Adrenal gland (tissue), 12 donors: ENCODE data around the gene TBC1D7. TPM values are rescaled to one million over a fixed set of nuclear protein-coding genes. Genes with fewer than 3 reads are reported as not detected.

Source experiments
- DNase-seq, 7 donors: peaks; one replicate each; pipeline ENCODE4 v3.0.0-alpha.2; 2019 to 2020
- H3K27ac ChIP-seq, 5 donors: fragments of 200-600 bp; sonication (generic) in 4 of 5; 1 replicate in 3 of 5; 2 replicates in 2 of 5; pipeline versions ENCODE4 v1.5.1 to v1.8.0; 2016 to 2020; ENCODE audit warnings: mild to moderate bottlenecking in 1 of 5
- H3K27me3 ChIP-seq: fragments of 200-600 bp; 2 replicates; pipeline ENCODE4 v1.8.0; 2021
- H3K36me3 ChIP-seq, 2 donors: fragments of 200-600 bp; replicated peaks in 1 of 2; 1 replicate in 1 of 2; 2 replicates in 1 of 2; pipeline versions ENCODE4 v1.5.1 to v1.8.0; 2018 to 2022
- H3K4me1 ChIP-seq, 2 donors: fragments of 200-600 bp; replicated peaks in 1 of 2; 1 replicate in 1 of 2; 2 replicates in 1 of 2; pipeline versions ENCODE4 v1.5.1 to v1.8.0; 2018 to 2021
- H3K4me3 ChIP-seq, 4 donors: fragments of 200-600 bp; sonication (generic) in 3 of 4; one replicate each; pipeline ENCODE4 v1.5.1; 2016 to 2018
- H3K9me3 ChIP-seq, 3 donors: fragments of 200-600 bp; sonication (generic) in 1 of 3; replicated peaks in 1 of 3; 1 replicate in 2 of 3; 2 replicates in 1 of 3; pipeline versions ENCODE4 v1.5.1 to v1.8.0; 2016 to 2021
- POLR2A ChIP-seq, 2 donors: fragments of 450-650 bp; IDR thresholded peaks; one replicate each; pipeline ENCODE4 v1.6.1; 2017; ENCODE audit warnings: antibody characterized with exemption in 2 of 2, mild to moderate bottlenecking in 2 of 2, moderate library complexity in 1 of 2
- WGBS, 4 donors: extraction: QIAGEN DNeasy Blood & Tissue Kit in 2 of 4; methylation state at CpG; one replicate each; pipeline versions ENCODE4 v1.1.5 to v1.1.7; 2013 to 2017; 5-methylcytosine and 5-hydroxymethylcytosine counted together
- intact Hi-C, 2 donors: fragments of 100-400 bp; cut with DNase I; formaldehyde crosslinking; loops; one replicate each; pipeline versions ENCODE4 v1.14.1 to v1.15.0; 2022 to 2023
- polyA plus RNA-seq, 3 donors: library from polyadenylated mRNA; stranded (reverse); fragments of 200-250 nt in 2 of 3; fragments of 350-450 nt in 1 of 3; fragmentation: Illumina TruSeq in 1 of 3; extraction: RNeasy Lipid Tissue Mini Kit (QIAGEN cat#74804) in 1 of 3; gene quantifications; one replicate each; pipeline ENCODE4 v1.2.3, GENCODE V29; 2013 to 2014
- total RNA-seq, 9 donors: library from RNA; depleted of rRNA in 4 of 9; stranded (reverse); fragments of >200 nt in 4 of 9; fragments of 120-200 nt in 1 of 9; fragmentation: NEBNext Ultra II Directional in 1 of 9; extraction: Animal tissue kit (Norgen Biotek cat#: 25700) in 1 of 9; gene quantifications; one replicate each; pipeline versions ENCODE4 v1.1.0 to v1.2.4, GENCODE V29; 2013 to 2023
- TF ChIP-seq, protein P1 (sequence below), 6 experiments: fragments of 450-650 bp in 4 of 6; fragments of 200-600 bp in 2 of 6; sonication (generic) in 1 of 6; IDR thresholded peaks; 1 replicate in 5 of 6; 2 replicates in 1 of 6; pipeline versions ENCODE4 v1.5.1 to v1.8.0; 2016 to 2021; ENCODE audit warnings: antibody characterized with exemption in 6 of 6, mild to moderate bottlenecking in 2 of 6, moderate library complexity in 1 of 6
- donor health status: healthy with polysubstance abuse.
- donor health status: Bipolar disorder and iron deficiency.
- donor health status: DM: yes; HTN: yes; CAD: no.
- donor health status: DM: no; HTN: no; CAD: no.
- donor health status: DM: no; HTN: no; CAD: no.
- donor health status: DM: yes; HTN: yes; CAD: no.

TBC1D7 gene
- total and polyA plus RNA-seq, 12 donors = 8.0 to 23.0 (median 12.4) TPM

DNA sequence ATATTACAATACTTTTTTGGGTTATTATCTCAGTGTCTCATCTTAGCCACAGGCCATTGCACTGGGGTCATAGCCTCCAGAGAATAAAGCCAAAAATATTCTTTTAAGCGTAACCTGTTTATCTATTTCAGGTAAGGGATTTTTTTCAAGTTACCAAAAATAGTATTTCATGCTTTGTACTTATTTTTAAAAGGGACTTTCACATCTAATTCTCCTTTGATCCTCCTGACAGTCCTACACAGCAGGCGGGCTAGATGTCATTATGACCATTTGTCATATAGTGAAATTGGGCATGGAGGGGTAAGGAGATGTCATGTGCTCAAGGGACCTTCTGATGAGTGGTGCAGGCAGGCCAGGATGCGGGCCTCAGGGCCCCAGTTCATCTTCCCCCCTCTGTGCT lies 68.9 kb downstream of the TBC1D7 start:
- intact Hi-C loops = no loop called here
- 77 to 89% (median 87%) methylated on average over 3 of the region's 3 CpGs for WGBS, 4 donors
- no peaks in the 10 kb centered on the region for H3K36me3 ChIP-seq
- H3K4me3 ChIP-seq = no peak overlapping the region
- H3K27me3 ChIP-seq = no peaks in the 10 kb centered on the region
- DNase-seq = no peak
- H3K4me1 ChIP-seq = no peaks in the 10 kb centered on the region
- H3K27ac ChIP-seq = no peak overlapping the region
- H3K9me3 ChIP-seq = no peaks in the 10 kb centered on the region
- TF ChIP-seq, protein P1, sequence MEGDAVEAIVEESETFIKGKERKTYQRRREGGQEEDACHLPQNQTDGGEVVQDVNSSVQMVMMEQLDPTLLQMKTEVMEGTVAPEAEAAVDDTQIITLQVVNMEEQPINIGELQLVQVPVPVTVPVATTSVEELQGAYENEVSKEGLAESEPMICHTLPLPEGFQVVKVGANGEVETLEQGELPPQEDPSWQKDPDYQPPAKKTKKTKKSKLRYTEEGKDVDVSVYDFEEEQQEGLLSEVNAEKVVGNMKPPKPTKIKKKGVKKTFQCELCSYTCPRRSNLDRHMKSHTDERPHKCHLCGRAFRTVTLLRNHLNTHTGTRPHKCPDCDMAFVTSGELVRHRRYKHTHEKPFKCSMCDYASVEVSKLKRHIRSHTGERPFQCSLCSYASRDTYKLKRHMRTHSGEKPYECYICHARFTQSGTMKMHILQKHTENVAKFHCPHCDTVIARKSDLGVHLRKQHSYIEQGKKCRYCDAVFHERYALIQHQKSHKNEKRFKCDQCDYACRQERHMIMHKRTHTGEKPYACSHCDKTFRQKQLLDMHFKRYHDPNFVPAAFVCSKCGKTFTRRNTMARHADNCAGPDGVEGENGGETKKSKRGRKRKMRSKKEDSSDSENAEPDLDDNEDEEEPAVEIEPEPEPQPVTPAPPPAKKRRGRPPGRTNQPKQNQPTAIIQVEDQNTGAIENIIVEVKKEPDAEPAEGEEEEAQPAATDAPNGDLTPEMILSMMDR (IDR thresholded peaks at IDR 0.05) = no peak
- TF ChIP-seq POLR2A (IDR thresholded peaks at IDR 0.05) = no peak

DNA sequence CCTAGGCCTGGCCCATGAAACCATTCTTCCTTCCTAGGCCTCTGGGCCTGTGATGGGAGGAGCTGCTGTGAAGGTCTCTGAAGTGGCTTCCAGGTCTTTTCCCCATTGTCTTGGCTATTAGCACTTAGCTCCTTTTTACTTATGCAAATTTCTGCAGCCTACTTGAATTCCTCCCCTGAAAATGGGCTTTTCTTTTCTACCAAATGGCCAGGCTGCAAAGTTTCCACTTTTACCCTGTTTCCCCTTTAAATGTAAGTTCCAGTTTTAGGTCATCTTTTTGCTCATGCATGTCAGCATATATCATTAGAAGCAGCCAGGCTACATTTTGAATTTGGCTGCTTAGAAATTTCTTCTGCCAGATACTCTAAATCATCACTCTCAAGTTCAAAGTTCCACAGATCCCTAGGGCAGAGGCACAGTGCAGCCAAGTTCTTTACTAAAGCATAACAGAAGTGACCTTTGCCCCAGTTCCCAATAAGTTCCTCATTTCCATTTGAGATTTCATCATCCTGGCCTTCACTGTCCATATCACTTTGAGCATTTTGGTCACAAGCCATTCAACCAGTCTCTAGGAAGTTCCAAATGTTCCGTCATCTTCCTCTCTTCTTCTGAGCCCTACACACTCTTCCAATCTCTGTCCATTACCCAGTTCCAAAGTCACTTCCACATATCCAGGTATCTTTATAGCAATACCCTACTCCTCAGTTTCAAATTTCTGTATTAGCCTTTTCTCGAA lies 71.9 kb downstream of the TBC1D7 start:
- intact Hi-C loops = no loop called here

More for the DNA sequence above, 71.9 kb downstream of the TBC1D7 start:
- no peaks in the 10 kb centered on the region for H3K27me3 ChIP-seq
- no peaks in the 10 kb centered on the region for H3K36me3 ChIP-seq
- TF ChIP-seq, protein P1 (IDR thresholded peaks at IDR 0.05) = no peak
- no peak for TF ChIP-seq POLR2A (IDR thresholded peaks at IDR 0.05)
- no peak overlapping the region for H3K4me3 ChIP-seq
- no peaks in the 10 kb centered on the region for H3K9me3 ChIP-seq
- H3K4me1 ChIP-seq = no peaks in the 10 kb centered on the region
- peak overlapping the region in 1 of 5 donors; percentile 47 for H3K27ac ChIP-seq
- DNase-seq = peak in 2 of 7 donors; percentile 18 to 21
- 71 to 83% (median 80%) methylated on average over 2 of the region's 2 CpGs for WGBS, 4 donors

Other genes starting within 250 kb of the TBC1D7 start
- gene GFOD1, start 159.1 kb upstream of the TBC1D7 start, total RNA-seq = 1 to 10 TPM; 2.5 to 7.7 (median 5.1) TPM
- gene GFOD1, start 159.1 kb upstream of the TBC1D7 start, polyA plus RNA-seq = 1 to 10 TPM; 1.9 to 4.3 (median 3.3) TPM
- 10 to 100 TPM in 6 of 9 donors, 1 to 10 TPM in 3; 6.6 to 18.2 (median 11.8) TPM for gene SIRT5, start 246.1 kb upstream of the TBC1D7 start, total RNA-seq
- gene SIRT5, start 246.1 kb upstream of the TBC1D7 start, polyA plus RNA-seq = 10 to 100 TPM in 1 of 3 donors, 1 to 10 TPM in 2; 7.1 to 11.6 (median 7.2) TPM